ENCODE measurements around the gene APCDD1L.

The APCDD1L gene

GRCh38 chr20:58483051-58483450, 32.1 kb downstream of the APCDD1L start:
- no peak for DNase-seq (ENCODE audit: low spot score)
- no peak overlapping the region for H3K27ac ChIP-seq
- ChIA-PET CTCF (interaction anchor here (0.5 kb wide), 1 partner anchor 339 kb away, joined by 3 read pairs; no protein-coding TSS in a partner anchor), POLR2A (ENCODE audit: low non-redundant PET) (interaction anchor here (0.7 kb wide), 1 partner anchor 314 kb away, joined by 3 read pairs; no protein-coding TSS in a partner anchor)
- TF ChIP-seq, protein P1, sequence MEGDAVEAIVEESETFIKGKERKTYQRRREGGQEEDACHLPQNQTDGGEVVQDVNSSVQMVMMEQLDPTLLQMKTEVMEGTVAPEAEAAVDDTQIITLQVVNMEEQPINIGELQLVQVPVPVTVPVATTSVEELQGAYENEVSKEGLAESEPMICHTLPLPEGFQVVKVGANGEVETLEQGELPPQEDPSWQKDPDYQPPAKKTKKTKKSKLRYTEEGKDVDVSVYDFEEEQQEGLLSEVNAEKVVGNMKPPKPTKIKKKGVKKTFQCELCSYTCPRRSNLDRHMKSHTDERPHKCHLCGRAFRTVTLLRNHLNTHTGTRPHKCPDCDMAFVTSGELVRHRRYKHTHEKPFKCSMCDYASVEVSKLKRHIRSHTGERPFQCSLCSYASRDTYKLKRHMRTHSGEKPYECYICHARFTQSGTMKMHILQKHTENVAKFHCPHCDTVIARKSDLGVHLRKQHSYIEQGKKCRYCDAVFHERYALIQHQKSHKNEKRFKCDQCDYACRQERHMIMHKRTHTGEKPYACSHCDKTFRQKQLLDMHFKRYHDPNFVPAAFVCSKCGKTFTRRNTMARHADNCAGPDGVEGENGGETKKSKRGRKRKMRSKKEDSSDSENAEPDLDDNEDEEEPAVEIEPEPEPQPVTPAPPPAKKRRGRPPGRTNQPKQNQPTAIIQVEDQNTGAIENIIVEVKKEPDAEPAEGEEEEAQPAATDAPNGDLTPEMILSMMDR (conservative IDR thresholded peaks at IDR 0.05; ENCODE audit: low read depth): no peak

GRCh38 chr20:58482416-58482815, 32.8 kb downstream of the APCDD1L start:
- no peak overlapping the region for H3K27ac ChIP-seq
- ChIA-PET CTCF (interaction anchor here (0.5 to 0.6 kb wide), 2 partner anchors 338 to 1224 kb away, joined by 3 read pairs; no protein-coding TSS in a partner anchor), POLR2A (ENCODE audit: low non-redundant PET) (no interaction called here)
- TF ChIP-seq, protein P1 (conservative IDR thresholded peaks at IDR 0.05; ENCODE audit: low read depth): no peak
- no peak for DNase-seq (ENCODE audit: low spot score)

DNA sequence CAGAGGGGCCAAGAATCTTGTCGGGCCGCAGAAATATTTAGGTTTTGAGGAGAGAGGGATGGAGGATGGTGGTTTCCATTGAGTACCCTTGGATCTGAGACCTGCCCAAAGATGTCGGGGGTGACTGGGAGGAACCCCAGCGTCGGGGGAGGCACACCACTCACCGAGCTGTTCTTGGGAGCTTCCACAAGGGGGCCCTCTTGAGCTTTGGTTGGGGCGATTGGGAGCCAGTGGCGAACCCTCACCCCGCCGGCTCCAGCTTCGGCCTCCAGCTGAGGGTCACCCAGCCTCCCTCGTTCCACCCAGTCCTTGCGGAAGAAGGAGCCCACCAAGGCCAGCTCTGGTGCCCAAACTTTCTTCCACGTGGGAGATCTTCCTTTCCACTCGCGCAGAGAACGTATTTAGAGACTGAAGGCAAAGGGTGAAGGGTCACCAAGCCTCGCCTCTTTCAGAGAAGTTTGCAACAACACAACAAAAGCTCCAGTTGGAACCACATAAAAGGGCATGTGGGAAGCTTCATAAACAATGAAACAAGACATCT, 33.6 kb downstream of the APCDD1L start:
- H3K27ac ChIP-seq: no peak overlapping the region
- DNase-seq (ENCODE audit: low spot score): peak; percentile 71
- TF ChIP-seq, protein P1 (conservative IDR thresholded peaks at IDR 0.05; ENCODE audit: low read depth): peak; percentile 13; the same call in 1 of the 2 replicates
- POLR2A ChIA-PET (ENCODE audit: low non-redundant PET): interaction anchor here (0.6 kb wide), 1 partner anchor 169 kb away, joined by 4 read pairs; the partner anchor contains the start of gene STX16
- CTCF ChIA-PET: interaction anchor here (0.5 to 1.5 kb wide), 8 partner anchors 25 to 1225 kb away, joined by 3 to 7 read pairs (median 3); partner anchors contain the start of gene STX16

DNA sequence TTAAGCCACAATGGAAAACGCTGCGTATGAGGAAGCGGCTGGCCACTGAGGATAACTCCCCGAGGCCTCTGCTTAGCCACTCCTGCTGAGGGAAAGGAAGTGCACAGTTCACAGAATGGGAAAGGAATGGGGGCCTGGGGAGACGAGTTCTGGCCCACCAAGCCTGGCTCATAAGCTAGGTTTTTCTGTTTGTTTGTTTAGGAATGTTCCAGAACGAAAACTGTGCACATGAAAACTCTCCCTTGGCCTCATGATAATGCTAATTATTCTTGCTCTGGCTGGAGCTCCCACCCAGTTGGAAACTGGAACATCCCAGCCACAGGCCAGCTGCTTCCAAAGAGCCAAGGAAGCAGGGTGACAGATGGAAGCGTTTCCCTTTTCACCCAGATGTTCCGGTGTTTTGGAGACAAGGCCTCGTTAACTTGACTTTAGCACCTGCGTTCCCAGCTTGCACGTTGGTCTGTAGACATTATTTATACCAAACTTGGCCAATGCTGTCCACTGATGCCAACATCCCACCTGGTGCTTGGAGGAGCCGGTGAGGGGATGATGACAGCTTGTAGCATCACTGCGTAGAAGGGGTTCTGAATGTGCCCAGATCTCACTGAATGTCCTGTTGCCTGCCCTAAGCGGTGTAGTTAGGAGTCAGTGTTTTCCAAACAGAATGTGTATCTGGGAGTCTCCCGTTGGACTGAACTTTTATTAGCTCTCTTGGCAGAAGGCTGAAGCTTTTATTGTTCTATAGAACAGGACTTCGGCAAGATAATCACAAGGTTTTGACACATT, 34.5 kb downstream of the APCDD1L start:
- no peak for DNase-seq (ENCODE audit: low spot score)
- ChIA-PET POLR2A (ENCODE audit: low non-redundant PET) (no interaction called here), CTCF (interaction anchor here (0.5 to 1.5 kb wide), 4 partner anchors 24 to 387 kb away, joined by 3 to 7 read pairs (median 5); partner anchors contain the start of gene STX16)
- TF ChIP-seq, protein P1 (conservative IDR thresholded peaks at IDR 0.05; ENCODE audit: low read depth): no peak
- no peak overlapping the region for H3K27ac ChIP-seq

DNA sequence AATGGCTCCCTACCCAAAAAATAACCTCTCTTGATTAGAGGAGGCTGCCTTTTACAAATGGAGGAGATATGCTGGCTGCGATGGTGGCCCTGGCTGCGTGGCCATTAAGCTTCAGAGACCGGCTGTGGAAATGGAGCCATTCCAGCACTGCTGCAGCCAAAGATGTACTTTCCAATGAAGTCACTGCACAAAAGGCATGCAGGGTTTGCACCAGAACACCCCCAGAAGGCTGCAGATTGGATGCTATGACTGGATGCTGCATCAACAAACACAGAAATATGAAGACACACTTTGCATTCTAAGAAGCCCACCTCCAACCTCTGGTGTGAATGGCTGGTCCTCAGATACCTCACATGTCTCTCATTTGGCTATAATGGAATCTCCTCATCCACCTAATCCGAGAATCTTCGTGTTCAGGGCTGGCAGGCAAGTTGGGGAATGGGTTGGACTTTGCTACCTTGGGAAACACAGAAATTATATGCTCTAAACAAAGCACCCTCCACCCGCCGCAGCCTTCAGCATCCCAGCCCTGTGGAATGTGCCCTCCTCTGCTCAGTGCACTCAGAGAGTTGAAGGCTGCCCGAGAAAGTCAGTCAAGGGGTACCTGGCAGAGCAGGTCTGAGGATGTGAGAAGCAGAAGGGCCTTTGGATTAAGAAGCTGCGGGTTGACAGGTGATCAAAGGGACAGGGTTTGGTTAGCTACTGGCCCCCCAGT, 35.3 kb downstream of the APCDD1L start:
- POLR2A ChIA-PET (ENCODE audit: low non-redundant PET): no interaction called here
- no peak overlapping the region for H3K27ac ChIP-seq
- CTCF ChIA-PET: interaction anchor here (0.7 kb wide), 1 partner anchor 113 kb away, joined by 3 read pairs; no protein-coding TSS in a partner anchor
- TF ChIP-seq, protein P1 (conservative IDR thresholded peaks at IDR 0.05; ENCODE audit: low read depth): no peak
- DNase-seq (ENCODE audit: low spot score): no peak

Data from RWPE1 (cell line).